Neuronal stem cell (in vitro differentiated cells): ENCODE data around the gene SLC26A4.

ENCODE experiments used
- DNase-seq: peaks from one replicate; pipeline ENCODE4 v3.0.0-alpha.2; 2013; ENCODE audit warnings: low spot score
- H2AFZ ChIP-seq: one replicate; pipeline ENCODE4 v1.6.1; 2013; ENCODE audit warnings: mild to moderate bottlenecking, low read length, inconsistent platforms
- H2AK5ac ChIP-seq: 2 replicates; pipeline ENCODE4 v1.6.1; 2013; ENCODE audit warnings: low read depth, mild to moderate bottlenecking, inconsistent platforms, low read length, moderate library complexity, mixed read lengths
- H2BK120ac ChIP-seq: 2 replicates; pipeline ENCODE4 v1.6.1; 2013; ENCODE audit warnings: low read depth, mild to moderate bottlenecking, inconsistent platforms, low read length, moderate library complexity, mixed read lengths
- H2BK12ac ChIP-seq: one replicate; pipeline ENCODE4 v1.6.1; 2013; ENCODE audit warnings: low read length, inconsistent platforms
- H2BK15ac ChIP-seq: 2 replicates; pipeline ENCODE4 v1.6.1; 2013; ENCODE audit warnings: mild to moderate bottlenecking, low read length, inconsistent platforms, mixed read lengths
- H2BK5ac ChIP-seq: one replicate; pipeline ENCODE4 v1.6.1; 2013; ENCODE audit warnings: inconsistent platforms, mild to moderate bottlenecking, low read length, moderate library complexity
- H3K14ac ChIP-seq: one replicate; pipeline ENCODE4 v1.6.1; 2013; ENCODE audit warnings: low read length, inconsistent platforms
- H3K18ac ChIP-seq: 2 replicates; pipeline ENCODE4 v1.6.1; 2013; ENCODE audit warnings: low read length, inconsistent platforms
- H3K23ac ChIP-seq: 2 replicates; pipeline ENCODE4 v1.6.1; 2013; ENCODE audit warnings: low read depth, mild to moderate bottlenecking, mixed read lengths, low read length, inconsistent platforms; ENCODE audit not compliant: poor library complexity
- H3K27ac ChIP-seq: replicated peaks from 3 replicates; pipeline ENCODE4 v1.5.1; 2013; ENCODE audit warnings: low read length, inconsistent platforms
- H3K27me3 ChIP-seq, 3 experiments: 2 replicates each; pipeline ENCODE4 v1.6.1; 2013; ENCODE audit warnings: low read length in 3 of 3, mild to moderate bottlenecking in 2 of 3, inconsistent platforms in 1 of 3, low read depth in 1 of 3, mixed read lengths in 1 of 3, moderate library complexity in 1 of 3; ENCODE audit not compliant: control insufficient read depth in 3 of 3, insufficient read depth in 3 of 3
- H3K36me3 ChIP-seq, 2 donors: replicated peaks in 1 of 2; 2 replicates each; pipeline ENCODE4 v1.6.1; 2013; ENCODE audit warnings: low read length in 2 of 2; ENCODE audit not compliant: control insufficient read depth in 2 of 2, insufficient read depth in 2 of 2
- H3K4ac ChIP-seq: 2 replicates; pipeline ENCODE4 v1.6.1; 2013; ENCODE audit warnings: inconsistent platforms, mild to moderate bottlenecking, low read length, moderate library complexity
- H3K4me1 ChIP-seq, 2 donors: 1 replicate in 1 of 2; 2 replicates in 1 of 2; pipeline ENCODE4 v1.6.1; 2013; ENCODE audit warnings: low read length in 2 of 2, low read depth in 1 of 2; ENCODE audit not compliant: control insufficient read depth in 2 of 2, insufficient read depth in 1 of 2
- H3K4me2 ChIP-seq: one replicate; pipeline ENCODE4 v1.6.1; 2013; ENCODE audit warnings: mild to moderate bottlenecking, low read length, inconsistent platforms; ENCODE audit not compliant: insufficient read depth, poor library complexity, severe bottlenecking
- H3K4me3 ChIP-seq, 2 donors: 2 replicates each; pipeline ENCODE4 v1.5.1; 2013; ENCODE audit warnings: low read length in 2 of 2, mild to moderate bottlenecking in 2 of 2, inconsistent platforms in 1 of 2, moderate library complexity in 1 of 2
- H3K79me1 ChIP-seq: one replicate; pipeline ENCODE4 v1.6.1; 2013; ENCODE audit warnings: low read depth, mild to moderate bottlenecking, inconsistent platforms, low read length, moderate library complexity
- H3K9ac ChIP-seq: one replicate; pipeline ENCODE4 v1.6.1; 2013; ENCODE audit warnings: mild to moderate bottlenecking, low read depth, low read length, inconsistent platforms; ENCODE audit not compliant: poor library complexity
- H3K9me3 ChIP-seq, 2 donors: replicated peaks in 1 of 2; 2 replicates each; pipeline versions ENCODE3 to v1.6.1; 2013; ENCODE audit warnings: low read length in 2 of 2, mild to moderate bottlenecking in 2 of 2, inconsistent platforms in 1 of 2, low read depth in 1 of 2, mixed read lengths in 1 of 2, moderate library complexity in 1 of 2; ENCODE audit not compliant: control insufficient read depth in 2 of 2, insufficient read depth in 1 of 2
- H4K8ac ChIP-seq: one replicate; pipeline ENCODE4 v1.6.1; 2013; ENCODE audit warnings: low read depth, mild to moderate bottlenecking, inconsistent platforms, low read length, moderate library complexity
- H4K91ac ChIP-seq: one replicate; pipeline ENCODE4 v1.6.1; 2013; ENCODE audit warnings: low read length, low read depth, mild to moderate bottlenecking, inconsistent platforms; ENCODE audit not compliant: poor library complexity
- WGBS, 2 donors: extraction: QIAGEN DNeasy Blood & Tissue Kit; methylation state at CpG; one replicate each; pipeline ENCODE4 v1.1.7; 2013; ENCODE audit warnings: missing lambda C conversion rate in 2 of 2, mixed read lengths in 1 of 2; ENCODE audit not compliant: insufficient read length in 2 of 2, insufficient replicate concordance in 1 of 2; ENCODE audit errors: extremely low coverage in 2 of 2; 5-methylcytosine and 5-hydroxymethylcytosine counted together

SLC26A4 gene

GRCh38 chr7:107746006-107746405, 85.4 kb downstream of the SLC26A4 start:
- Histone ChIP-seq H3K4ac (no peak overlapping the region), H3K9me3 (no peaks in the 10 kb centered on the region), H3K27ac (no peak overlapping the region), H2BK15ac (no peak overlapping the region), H3K4me2 (no peak overlapping the region), H4K91ac (no peak overlapping the region), H3K4me1 (peaks cover 5 to 10% of the 10 kb centered on the region in 2 donors), H3K4me3 (no peak overlapping the region), H2BK120ac (no peak overlapping the region), H2AFZ (no peak overlapping the region), H4K8ac (no peak overlapping the region), H3K14ac (no peak overlapping the region), H3K79me1 (no peaks in the 10 kb centered on the region), H2BK5ac (no peak overlapping the region), H3K9ac (no peak overlapping the region), H3K18ac (no peak overlapping the region), H2BK12ac (no peak overlapping the region), H3K23ac (no peak overlapping the region), H3K36me3 (peaks cover 5 to 32% of the 10 kb centered on the region in 2 donors), H3K27me3 (no peaks in the 10 kb centered on the region), H2AK5ac (no peak overlapping the region)
- WGBS, 2 donors: no CpG with 5 or more reads among the region's 3 CpGs
- no peak for DNase-seq

DNA sequence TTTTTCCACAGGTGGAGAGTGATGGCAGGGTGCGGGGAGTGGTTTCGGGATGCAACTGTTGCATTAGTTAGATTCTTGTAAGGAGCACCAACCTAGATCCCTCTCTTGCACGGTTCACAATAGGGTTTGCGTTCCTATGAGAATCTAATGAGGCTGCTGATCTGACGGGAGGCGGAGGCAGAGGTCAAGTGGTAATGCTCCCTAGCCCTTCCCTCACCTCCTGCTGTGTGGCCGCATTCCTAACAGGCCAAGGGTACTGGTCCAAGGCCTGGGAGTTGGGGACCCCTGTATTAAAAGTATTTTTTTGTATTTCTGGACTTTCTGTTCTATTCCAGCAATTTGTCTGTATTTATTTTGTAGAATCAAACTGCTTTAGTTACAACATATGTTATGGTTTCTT, 90.5 kb downstream of the SLC26A4 start:
- Histone ChIP-seq H2BK15ac (no peak overlapping the region), H3K4ac (no peak overlapping the region)

DNA sequence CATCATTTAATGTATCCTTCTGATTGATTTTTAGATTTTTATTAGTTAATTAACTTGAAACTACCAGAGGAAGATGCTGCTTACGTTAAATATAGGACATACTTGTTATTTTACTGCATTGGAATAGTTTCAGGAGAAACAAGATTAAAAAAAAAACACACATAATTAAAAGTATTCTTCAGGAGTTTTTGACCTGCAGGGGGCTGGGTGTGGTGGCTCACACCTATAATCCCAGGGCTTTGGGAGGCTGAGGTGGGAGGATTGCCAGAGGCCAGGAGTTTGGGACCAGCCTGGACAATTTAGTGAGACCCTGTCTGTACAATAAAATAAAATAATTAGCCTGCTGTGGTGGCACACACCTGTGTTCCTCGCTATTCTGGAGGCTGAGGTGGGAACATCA, 94.0 kb downstream of the SLC26A4 start:
- H2BK120ac ChIP-seq: no peak overlapping the region
- H2BK5ac ChIP-seq: no peak overlapping the region
- no peak overlapping the region for H4K91ac ChIP-seq
- H3K4ac ChIP-seq: no peak overlapping the region
- no peaks in the 10 kb centered on the region for H3K79me1 ChIP-seq
- no peak overlapping the region for H3K4me3 ChIP-seq
- no peak overlapping the region for H2BK15ac ChIP-seq
- no peaks in the 10 kb centered on the region for H3K4me1 ChIP-seq
- H3K18ac ChIP-seq: no peak overlapping the region
- no peaks in the 10 kb centered on the region for H3K9me3 ChIP-seq
- H3K27ac ChIP-seq: no peak overlapping the region
- H2AFZ ChIP-seq: no peak overlapping the region
- H3K27me3 ChIP-seq: no peaks in the 10 kb centered on the region
- WGBS, 2 donors: no CpG with 5 or more reads among the region's 2 CpGs
- H3K14ac ChIP-seq: no peak overlapping the region
- no peak overlapping the region for H3K9ac ChIP-seq
- no peak overlapping the region for H3K4me2 ChIP-seq
- H3K23ac ChIP-seq: no peak overlapping the region
- peaks cover 23 to 96% of the 10 kb centered on the region in 2 donors for H3K36me3 ChIP-seq
- H2AK5ac ChIP-seq: no peak overlapping the region
- no peak for DNase-seq
- no peak overlapping the region for H2BK12ac ChIP-seq
- H4K8ac ChIP-seq: no peak overlapping the region

More for the DNA sequence above, 90.5 kb downstream of the SLC26A4 start:
- no peaks in the 10 kb centered on the region for H3K27me3 ChIP-seq
- no peaks in the 10 kb centered on the region for H3K9me3 ChIP-seq
- no peak overlapping the region for H3K9ac ChIP-seq
- no peak overlapping the region for H3K27ac ChIP-seq
- no peak overlapping the region for H2AK5ac ChIP-seq
- no peak for DNase-seq
- no peak overlapping the region for H2BK120ac ChIP-seq
- H3K4me1 ChIP-seq: no peaks in the 10 kb centered on the region
- H2AFZ ChIP-seq: no peak overlapping the region
- H3K18ac ChIP-seq: no peak overlapping the region
- H4K91ac ChIP-seq: no peak overlapping the region
- no CpG with 5 or more reads among the region's 7 CpGs for WGBS, 2 donors
- no peak overlapping the region for H2BK5ac ChIP-seq
- H3K14ac ChIP-seq: no peak overlapping the region
- H3K36me3 ChIP-seq: peaks cover 13 to 81% of the 10 kb centered on the region in 2 donors
- H3K4me2 ChIP-seq: no peak overlapping the region
- no peak overlapping the region for H3K23ac ChIP-seq
- no peak overlapping the region for H2BK12ac ChIP-seq
- no peak overlapping the region for H3K4me3 ChIP-seq
- no peak overlapping the region for H4K8ac ChIP-seq
- H3K79me1 ChIP-seq: no peaks in the 10 kb centered on the region

DNA sequence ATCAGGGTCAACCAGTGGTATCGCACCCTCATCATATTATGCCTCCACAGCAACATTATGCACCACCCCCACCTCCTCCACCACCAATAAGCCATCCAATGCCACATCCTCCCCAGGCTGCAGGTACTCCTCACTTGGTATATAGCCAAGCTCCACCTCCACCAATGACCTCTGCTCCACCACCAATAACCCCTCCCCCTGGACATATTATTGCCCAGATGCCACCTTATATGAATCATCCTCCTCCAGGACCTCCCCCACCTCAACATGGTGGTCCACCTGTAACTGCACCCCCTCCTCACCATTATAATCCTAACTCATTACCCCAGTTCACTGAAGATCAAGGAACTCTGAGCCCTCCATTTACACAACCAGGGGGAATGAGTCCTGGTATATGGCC, 98.0 kb downstream of the SLC26A4 start:
- Histone ChIP-seq H2BK120ac (no peak overlapping the region), H4K8ac (no peak overlapping the region), H2BK12ac (no peak overlapping the region), H2BK15ac (no peak overlapping the region), H3K23ac (no peak overlapping the region), H3K9ac (no peak overlapping the region), H3K27ac (no peak overlapping the region), H3K18ac (no peak overlapping the region), H2AFZ (no peak overlapping the region), H4K91ac (no peak overlapping the region), H3K4me2 (no peak overlapping the region), H3K4me1 (no peaks in the 10 kb centered on the region), H3K14ac (no peak overlapping the region), H3K9me3 (no peaks in the 10 kb centered on the region), H2BK5ac (no peak overlapping the region), H3K4me3 (peak overlapping the region in 1 of 2 donors; percentile 50), H3K36me3 (peaks cover 16 to 75% of the 10 kb centered on the region in 2 donors), H3K4ac (no peak overlapping the region), H3K27me3 (no peaks in the 10 kb centered on the region), H2AK5ac (no peak overlapping the region), H3K79me1 (no peaks in the 10 kb centered on the region)
- no peak for DNase-seq
- WGBS, 2 donors: no CpG with 5 or more reads among the region's 1 CpG
